Lower lobe of right lung (tissue), 2 donors: ENCODE results near the gene UBE2V1. TPM values are rescaled to one million over a fixed set of nuclear protein-coding genes. Genes with fewer than 3 reads are reported as not detected.

ENCODE experiments used
- ATAC-seq, 2 donors: fragments of 200-7000 bp; cut with Tn5 transposase; one replicate each; pipeline ENCODE4 v1.9.1; 2020 to 2022; ENCODE audit warnings: mild to moderate bottlenecking in 2 of 2, moderate library complexity in 2 of 2
- DNase-seq: peaks from one replicate; pipeline ENCODE4 v3.0.0-alpha.2; 2020
- H3K27ac ChIP-seq: fragments of 200-600 bp; one replicate; pipeline ENCODE4 v1.8.0; 2022
- H3K27me3 ChIP-seq: fragments of 200-600 bp; one replicate; pipeline ENCODE4 v1.8.0; 2022; ENCODE audit warnings: low read depth
- H3K36me3 ChIP-seq: fragments of 200-600 bp; one replicate; pipeline ENCODE4 v1.8.0; 2022; ENCODE audit warnings: mild to moderate bottlenecking
- H3K4me1 ChIP-seq: fragments of 200-600 bp; one replicate; pipeline ENCODE4 v1.8.0; 2022
- H3K4me3 ChIP-seq: fragments of 200-600 bp; one replicate; pipeline ENCODE4 v1.8.0; 2022; ENCODE audit warnings: mild to moderate bottlenecking
- H3K9me3 ChIP-seq: fragments of 200-600 bp; one replicate; pipeline ENCODE4 v1.8.0; 2022
- intact Hi-C: fragments of 100-400 bp; cut with DNase I; formaldehyde crosslinking; loops from one replicate; pipeline ENCODE4 v1.11.0; 2022
- total RNA-seq: library from RNA; stranded (reverse); fragmentation: NEBNext Ultra II Directional; extraction: Animal tissue kit (Norgen Biotek cat#: 25700); gene quantifications from one replicate; pipeline ENCODE4 v1.2.1, GENCODE V29; 2021
- TF ChIP-seq, protein P1 (sequence below): fragments of 200-600 bp; IDR thresholded peaks from one replicate; pipeline ENCODE4 v1.8.0; 2022; ENCODE audit warnings: antibody characterized with exemption, mild to moderate bottlenecking
- donor health status: DM: no; HTN: yes; CAD: no; lungs with severe emphysema.

UBE2V1 gene
- total RNA-seq, 1 donor from 2014 or later = 83.4 TPM

GRCh38 chr20:50128520-50128905 is 15.6 kb upstream of the UBE2V1 start:
- Histone ChIP-seq H3K36me3 (peaks cover 95% of the 10 kb centered on the region), H3K4me1 (no peaks in the 10 kb centered on the region), H3K4me3 (no peak overlapping the region), H3K27ac (no peak overlapping the region), H3K27me3 (no peaks in the 10 kb centered on the region), H3K9me3 (no peaks in the 10 kb centered on the region)
- DNase-seq = no peak
- TF ChIP-seq, protein P1, sequence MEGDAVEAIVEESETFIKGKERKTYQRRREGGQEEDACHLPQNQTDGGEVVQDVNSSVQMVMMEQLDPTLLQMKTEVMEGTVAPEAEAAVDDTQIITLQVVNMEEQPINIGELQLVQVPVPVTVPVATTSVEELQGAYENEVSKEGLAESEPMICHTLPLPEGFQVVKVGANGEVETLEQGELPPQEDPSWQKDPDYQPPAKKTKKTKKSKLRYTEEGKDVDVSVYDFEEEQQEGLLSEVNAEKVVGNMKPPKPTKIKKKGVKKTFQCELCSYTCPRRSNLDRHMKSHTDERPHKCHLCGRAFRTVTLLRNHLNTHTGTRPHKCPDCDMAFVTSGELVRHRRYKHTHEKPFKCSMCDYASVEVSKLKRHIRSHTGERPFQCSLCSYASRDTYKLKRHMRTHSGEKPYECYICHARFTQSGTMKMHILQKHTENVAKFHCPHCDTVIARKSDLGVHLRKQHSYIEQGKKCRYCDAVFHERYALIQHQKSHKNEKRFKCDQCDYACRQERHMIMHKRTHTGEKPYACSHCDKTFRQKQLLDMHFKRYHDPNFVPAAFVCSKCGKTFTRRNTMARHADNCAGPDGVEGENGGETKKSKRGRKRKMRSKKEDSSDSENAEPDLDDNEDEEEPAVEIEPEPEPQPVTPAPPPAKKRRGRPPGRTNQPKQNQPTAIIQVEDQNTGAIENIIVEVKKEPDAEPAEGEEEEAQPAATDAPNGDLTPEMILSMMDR = no peak
- ATAC-seq = no peak
- intact Hi-C loops = no loop called here

DNA sequence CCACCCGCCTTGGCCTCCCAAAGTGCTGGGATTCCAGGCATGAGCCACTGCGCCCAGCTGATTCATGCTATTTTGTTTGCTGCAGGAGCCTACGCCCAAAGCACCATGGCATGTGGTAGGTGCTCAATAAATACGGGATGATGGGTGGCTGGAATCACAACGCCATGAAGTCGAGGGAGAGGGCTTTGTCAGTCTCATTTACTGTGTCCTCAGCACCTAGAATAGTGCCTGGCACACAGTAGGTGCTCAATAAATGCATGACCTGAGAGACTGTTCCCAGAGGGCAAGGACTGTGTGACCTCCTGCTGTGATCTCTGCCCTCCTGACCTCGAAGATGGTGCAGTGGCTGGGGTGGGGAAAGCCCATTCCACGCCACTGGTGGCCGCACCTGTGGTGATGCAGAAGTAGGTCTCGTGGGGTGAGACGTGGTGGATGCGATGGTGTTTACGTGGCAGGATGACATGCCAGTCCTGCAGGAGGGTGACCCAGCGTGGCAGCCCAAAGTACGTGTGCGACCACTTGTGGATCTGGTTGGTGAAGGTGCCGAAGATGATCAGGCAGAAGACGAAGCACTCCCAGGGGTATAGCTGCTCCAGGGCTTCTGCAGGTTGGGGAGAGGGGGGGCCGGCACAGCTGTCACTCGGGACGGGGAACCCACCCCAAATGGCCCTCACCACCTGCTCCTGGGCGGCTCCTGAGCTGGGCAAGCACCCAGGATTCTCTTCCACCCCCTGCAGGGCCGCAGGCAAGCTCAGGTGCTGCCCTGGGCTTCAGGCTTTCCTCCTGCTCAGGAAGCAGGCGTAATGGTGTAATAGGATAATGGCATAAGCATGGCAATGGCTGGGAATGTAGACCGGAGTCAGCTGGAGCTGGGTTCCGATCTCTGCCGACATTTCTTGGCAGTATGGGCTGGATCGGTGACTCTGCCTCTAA is 14.9 kb upstream of the UBE2V1 start:
- peaks cover 93% of the 10 kb centered on the region for H3K36me3 ChIP-seq
- H3K27me3 ChIP-seq = no peaks in the 10 kb centered on the region
- H3K4me1 ChIP-seq = no peaks in the 10 kb centered on the region
- DNase-seq = no peak
- no peak for ATAC-seq
- H3K27ac ChIP-seq = no peak overlapping the region
- no peak overlapping the region for H3K4me3 ChIP-seq
- H3K9me3 ChIP-seq = no peaks in the 10 kb centered on the region
- TF ChIP-seq, protein P1 = no peak
- intact Hi-C loops = no loop called here

DNA sequence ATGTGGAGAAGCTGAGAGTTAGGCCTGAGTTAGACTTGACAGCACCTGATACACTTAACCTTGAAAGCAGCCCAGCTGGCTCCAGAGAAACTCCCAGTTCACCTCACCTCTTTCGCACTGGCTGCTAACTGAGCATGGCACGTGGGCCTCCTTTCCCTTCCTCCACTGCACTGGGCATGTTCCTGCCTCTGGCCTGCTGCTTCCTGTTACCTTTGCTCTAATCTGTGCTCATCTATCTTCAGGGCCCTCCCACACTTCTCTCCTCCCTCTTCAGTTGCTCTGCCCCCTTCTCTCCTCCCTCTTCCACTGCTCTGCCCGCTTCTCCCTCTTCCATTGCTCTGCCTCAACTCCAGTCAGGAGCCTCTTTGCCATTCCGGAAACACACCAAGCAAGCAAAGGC is 13.7 kb upstream of the UBE2V1 start:
- Histone ChIP-seq H3K27me3 (no peaks in the 10 kb centered on the region), H3K9me3 (no peaks in the 10 kb centered on the region), H3K4me3 (no peak overlapping the region), H3K27ac (no peak overlapping the region), H3K4me1 (no peaks in the 10 kb centered on the region), H3K36me3 (peaks cover 85% of the 10 kb centered on the region)
- DNase-seq (peak; percentile 43), ATAC-seq (peak; percentile 27 to 63)
- TF ChIP-seq, protein P1 = no peak
- intact Hi-C loops = no loop called here

GRCh38 chr20:50125279-50125678 is 12.3 kb upstream of the UBE2V1 start:
- H3K27ac ChIP-seq = no peak overlapping the region
- ATAC-seq (no peak), DNase-seq (peak; percentile 3)
- TF ChIP-seq, protein P1 = no peak
- H3K27me3 ChIP-seq = no peaks in the 10 kb centered on the region
- H3K4me1 ChIP-seq = peaks cover 10% of the 10 kb centered on the region
- H3K9me3 ChIP-seq = no peaks in the 10 kb centered on the region
- no peak overlapping the region for H3K4me3 ChIP-seq
- peaks cover 72% of the 10 kb centered on the region for H3K36me3 ChIP-seq
- intact Hi-C loops = no loop called here

GRCh38 chr20:50124496-50124895 is 11.5 kb upstream of the UBE2V1 start:
- TF ChIP-seq, protein P1 = no peak
- intact Hi-C loops = no loop called here
- H3K36me3 ChIP-seq = peaks cover 64% of the 10 kb centered on the region
- no peak overlapping the region for H3K27ac ChIP-seq
- H3K27me3 ChIP-seq = no peaks in the 10 kb centered on the region
- no peak overlapping the region for H3K4me3 ChIP-seq
- H3K9me3 ChIP-seq = no peaks in the 10 kb centered on the region
- ATAC-seq (no peak), DNase-seq (no peak)
- peaks cover 10% of the 10 kb centered on the region for H3K4me1 ChIP-seq
